GM23338 (cell line): ENCODE results near the gene EDEM3.

Experiments used
- CREB1 ChIP-seq: fragments of 250-450 bp; sonication (Bioruptor Pico); IDR thresholded peaks from 2 replicates; pipeline ENCODE4 v1.5.0; 2020; ENCODE audit warnings: low read depth, mild to moderate bottlenecking, moderate library complexity
- CTCF ChIP-seq, 2 experiments: fragments of 200-600 bp in 1 of 2; sonication (generic) in 1 of 2; conservative IDR thresholded peaks; 2 replicates each; pipeline versions ENCODE4 v1.5.1 to v1.6.1; 2016 to 2017; ENCODE audit warnings: antibody characterized with exemption in 2 of 2, low read depth in 2 of 2, mild to moderate bottlenecking in 2 of 2, moderate library complexity in 1 of 2
- EZH2 ChIP-seq: fragments of 200-600 bp; sonication (generic); IDR thresholded peaks from one replicate; pipeline ENCODE4 v1.8.0; 2017; ENCODE audit warnings: antibody characterized with exemption, mild to moderate bottlenecking, low read depth; ENCODE audit not compliant: unreplicated experiment
- EZH2phosphoT487 ChIP-seq: fragments of 200-600 bp; sonication (generic); IDR thresholded peaks from one replicate; pipeline ENCODE4 v1.8.1; 2018; ENCODE audit warnings: antibody characterized with exemption; ENCODE audit not compliant: unreplicated experiment
- JUNB ChIP-seq: IDR thresholded peaks from one replicate; pipeline ENCODE4 v1.6.1; 2016; ENCODE audit warnings: antibody characterized with exemption; ENCODE audit not compliant: unreplicated experiment
- POLR2AphosphoS5 ChIP-seq: IDR thresholded peaks from 2 replicates; pipeline ENCODE4 v1.6.1; 2016; ENCODE audit warnings: antibody characterized with exemption, low read depth
- REST ChIP-seq: IDR thresholded peaks from one replicate; pipeline ENCODE4 v1.6.1; 2018; ENCODE audit warnings: antibody characterized with exemption; ENCODE audit not compliant: unreplicated experiment

DNA sequence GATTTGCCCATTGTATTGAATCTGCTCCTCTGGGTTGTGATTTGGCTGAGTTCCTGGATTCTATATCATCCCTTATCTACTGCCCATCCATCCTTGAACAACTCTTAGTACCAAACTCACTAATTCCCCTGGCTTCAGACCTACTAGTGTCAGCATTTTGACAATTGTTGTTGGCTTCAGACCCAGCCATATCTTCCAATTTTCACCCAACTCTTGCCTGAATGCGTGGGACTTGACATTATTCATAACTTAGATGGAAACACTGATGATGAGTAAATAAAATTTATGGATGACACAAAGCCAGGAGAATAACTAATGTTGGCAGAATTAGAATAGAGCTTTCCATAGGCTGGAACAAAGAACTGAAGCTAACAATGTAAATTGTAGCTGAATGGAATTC lies 27.3 kb upstream of the EDEM3 start:
- TF ChIP-seq CTCF (conservative IDR thresholded peaks at IDR 0.05; ENCODE audit: low read depth in 2 of 2) (no peak), REST (no peak), EZH2 (no peak), EZH2phosphoT487 (no peak), POLR2AphosphoS5 (no peak), CREB1 (CRISPR knock-in tag) (no peak), JUNB (no peak)
